Fibroblast of villous mesenchyme (primary cell): Measurements from ENCODE around the gene UBTD2. TPM values are rescaled to one million over a fixed set of nuclear protein-coding genes. Genes with fewer than 3 reads are reported as not detected.

Experiments used
- DNase-seq: peaks from one replicate; pipeline ENCODE4 v3.0.0-alpha.2; 2010; ENCODE audit warnings: low read depth
- H3K4me3 ChIP-seq: 2 replicates; pipeline ENCODE4 v1.5.1; 2011; ENCODE audit warnings: low read depth, mild to moderate bottlenecking, low read length
- CTCF ChIP-seq: IDR thresholded peaks from 2 replicates; pipeline ENCODE4 v1.5.1; 2012; ENCODE audit warnings: low read depth, mild to moderate bottlenecking, low read length; ENCODE audit not compliant: insufficient read depth
- total RNA-seq: library from RNA; depleted of rRNA; stranded (reverse); fragments of >200 nt; gene quantifications from 2 replicates; pipeline ENCODE4 v1.2.3, GENCODE V29; 2012

Gene UBTD2
- total RNA-seq, 1 donor, result 23.7 TPM

GRCh38 chr5:172166030-172166826 lies 117.3 kb downstream of the UBTD2 start:
- no peak for TF ChIP-seq CTCF
- DNase-seq, result no peak
- no peak overlapping the region for H3K4me3 ChIP-seq

GRCh38 chr5:172165465-172165864 lies 118.1 kb downstream of the UBTD2 start:
- no peak overlapping the region for H3K4me3 ChIP-seq
- no peak for TF ChIP-seq CTCF
- no peak for DNase-seq

GRCh38 chr5:172164769-172165212 lies 118.8 kb downstream of the UBTD2 start:
- no peak overlapping the region for H3K4me3 ChIP-seq
- no peak for TF ChIP-seq CTCF
- no peak for DNase-seq

GRCh38 chr5:172163346-172163745 lies 120.2 kb downstream of the UBTD2 start:
- DNase-seq, result no peak
- H3K4me3 ChIP-seq, result no peak overlapping the region
- TF ChIP-seq CTCF, result no peak

- DNase-seq, result no peak
- no peak for TF ChIP-seq CTCF
- no peak overlapping the region for H3K4me3 ChIP-seq
Observed at GRCh38 chr5:172162987-172163343, 120.6 kb downstream of the UBTD2 start.

GRCh38 chr5:172162323-172162986 lies 121.1 kb downstream of the UBTD2 start:
- peak; percentile 37 for TF ChIP-seq CTCF
- DNase-seq, result no peak
- H3K4me3 ChIP-seq, result no peak overlapping the region
